ENCODE data around the gene MOGAT2.
"Not testable (repeated sequence)": the region's sequence is repeated elsewhere in the genome, so short reads cannot be mapped to it uniquely, and the experiment has no call there.

The MOGAT2 gene

GRCh38 chr11:75717608-75718418 is at the start of gene MOGAT2:
Gene MOGAT2 (plus strand): TSS chr11:75717838. CDS start chr11:75717889, 51 bp downstream.
- DNase-seq (ENCODE audit: low read depth): no peak

- no peak for DNase-seq (ENCODE audit: low read depth)
Observed at GRCh38 chr11:75668451-75669297, 49.0 kb upstream of the MOGAT2 start, which contains the start of gene MAP6. Gene MAP6 (minus strand): TSS chr11:75669038. CDS start chr11:75668369, 669 bp downstream.

- peak; percentile 29 for DNase-seq (ENCODE audit: low read depth)
Observed at GRCh38 chr11:75673977-75674582, 43.6 kb upstream of the MOGAT2 start.

GRCh38 chr11:75677275-75677674 is 40.4 kb upstream of the MOGAT2 start:
- no peak for DNase-seq (ENCODE audit: low read depth)

GRCh38 chr11:75677909-75678308 is 39.7 kb upstream of the MOGAT2 start:
- no peak for DNase-seq (ENCODE audit: low read depth)

GRCh38 chr11:75678620-75679259 is 38.9 kb upstream of the MOGAT2 start:
- DNase-seq (ENCODE audit: low read depth): no peak

GRCh38 chr11:75679566-75679965 is 38.1 kb upstream of the MOGAT2 start:
- DNase-seq (ENCODE audit: low read depth): no peak

- DNase-seq (ENCODE audit: low read depth): not testable (repeated sequence)
Observed at GRCh38 chr11:75683856-75684255, 33.8 kb upstream of the MOGAT2 start.

GRCh38 chr11:75689863-75690609 is 27.6 kb upstream of the MOGAT2 start:
- DNase-seq (ENCODE audit: low read depth): no peak

- no peak for DNase-seq (ENCODE audit: low read depth)
Observed at GRCh38 chr11:75691804-75692203, 25.8 kb upstream of the MOGAT2 start.

- no peak for DNase-seq (ENCODE audit: low read depth)
Observed at GRCh38 chr11:75697906-75698581, 19.6 kb upstream of the MOGAT2 start.

- DNase-seq (ENCODE audit: low read depth): no peak
Observed at GRCh38 chr11:75700940-75701339, 16.7 kb upstream of the MOGAT2 start.

GRCh38 chr11:75703695-75704237 is 13.9 kb upstream of the MOGAT2 start:
- DNase-seq (ENCODE audit: low read depth): no peak

GRCh38 chr11:75705541-75705940 is 12.1 kb upstream of the MOGAT2 start:
- DNase-seq (ENCODE audit: low read depth): no peak

GRCh38 chr11:75706260-75706729 is 11.3 kb upstream of the MOGAT2 start:
- peak; percentile 59 for DNase-seq (ENCODE audit: low read depth)

- DNase-seq (ENCODE audit: low read depth): no peak
Observed at GRCh38 chr11:75714211-75714610, 3.4 kb upstream of the MOGAT2 start.

- no peak for DNase-seq (ENCODE audit: low read depth)
Observed at GRCh38 chr11:75715688-75716087, 1.9 kb upstream of the MOGAT2 start.

GRCh38 chr11:75716659-75717058 is 979 bp upstream of the MOGAT2 start:
- DNase-seq (ENCODE audit: low read depth): no peak

GRCh38 chr11:75718419-75719339 is 1.0 kb downstream of the MOGAT2 start:
- no peak for DNase-seq (ENCODE audit: low read depth)
